OCI-LY1 (cell line): ENCODE data around the gene KCNK4.

Experiments used
- H2AFZ ChIP-seq: fragments of 200-600 bp; sonication (generic), shearing (Covaris generic); 2 replicates; pipeline ENCODE4 v1.6.0; 2014; ENCODE audit warnings: antibody characterized with exemption, mild to moderate bottlenecking, low read length
- H3F3A ChIP-seq: fragments of 200-600 bp; sonication (generic), shearing (Covaris generic); 2 replicates; pipeline ENCODE4 v1.6.0; 2014; ENCODE audit warnings: mild to moderate bottlenecking, antibody characterized with exemption, low read length, moderate library complexity; ENCODE audit not compliant: insufficient read depth
- H3K27ac ChIP-seq: fragments of 200-600 bp; sonication (generic); 2 replicates; pipeline ENCODE4 v1.5.1; 2014; ENCODE audit warnings: low read length, mixed run types, mild to moderate bottlenecking, low read depth; ENCODE audit not compliant: poor library complexity, severe bottlenecking
- H3K27me3 ChIP-seq: fragments of 200-600 bp; sonication (generic); 2 replicates; pipeline ENCODE4 v1.6.0; 2014; ENCODE audit warnings: antibody characterized with exemption, mild to moderate bottlenecking, low read length, moderate library complexity; ENCODE audit not compliant: insufficient read depth
- H3K36me3 ChIP-seq: fragments of 200-600 bp; sonication (generic); 2 replicates; pipeline ENCODE4 v1.6.1; 2014; ENCODE audit warnings: mild to moderate bottlenecking, antibody characterized with exemption, low read length, moderate library complexity, mixed read lengths; ENCODE audit not compliant: insufficient read depth
- H3K4me1 ChIP-seq: fragments of 200-600 bp; sonication (generic); 2 replicates; pipeline ENCODE4 v1.5.1; 2014; ENCODE audit warnings: mild to moderate bottlenecking, low read length, moderate library complexity; ENCODE audit not compliant: insufficient read depth, severe bottlenecking
- H3K4me2 ChIP-seq: fragments of 200-600 bp; sonication (generic), shearing (Covaris generic); 2 replicates; pipeline ENCODE4 v1.6.1; 2014; ENCODE audit warnings: low read length
- H3K4me3 ChIP-seq: fragments of 200-600 bp; sonication (generic); 2 replicates; pipeline ENCODE4 v1.5.1; 2014; ENCODE audit warnings: low read length, low read depth, mild to moderate bottlenecking, mixed read lengths; ENCODE audit not compliant: poor library complexity, severe bottlenecking
- H3K79me2 ChIP-seq: fragments of 200-600 bp; shearing (Covaris generic); 2 replicates; pipeline ENCODE4 v1.6.1; 2016; ENCODE audit warnings: mixed run types, low read length, mixed read lengths; ENCODE audit not compliant: insufficient read depth
- H3K9ac ChIP-seq: fragments of 200-600 bp; sonication (generic), shearing (Covaris generic); 2 replicates; pipeline ENCODE4 v1.6.1; 2014; ENCODE audit warnings: mild to moderate bottlenecking, low read length, mixed read lengths
- H3K9me2 ChIP-seq: fragments of 200-600 bp; sonication (generic), shearing (Covaris generic); 2 replicates; pipeline ENCODE4 v1.6.1; 2014; ENCODE audit warnings: low read depth, mild to moderate bottlenecking, low read length, mixed read lengths
- H3K9me3 ChIP-seq: fragments of 200-600 bp; shearing (Covaris generic); 2 replicates; pipeline ENCODE4 v1.6.1; 2014; ENCODE audit warnings: low read length, mixed read lengths
- H4K20me1 ChIP-seq: fragments of 200-600 bp; sonication (generic), shearing (Covaris generic); 2 replicates; pipeline ENCODE4 v1.6.0; 2016; ENCODE audit warnings: mild to moderate bottlenecking, low read length; ENCODE audit not compliant: insufficient read depth
- EZH2 ChIP-seq: fragments of 200-600 bp; sonication (generic), shearing (Covaris generic); IDR thresholded peaks from 2 replicates; pipeline ENCODE4 v1.8.0; 2017; ENCODE audit warnings: borderline replicate concordance, mixed run types, mild to moderate bottlenecking, antibody characterized with exemption, low read length, moderate library complexity, mixed read lengths
- TF ChIP-seq, protein P1 (sequence below): fragments of 200-600 bp; sonication (generic), shearing (Covaris generic); IDR thresholded peaks from 2 replicates; pipeline ENCODE4 v1.5.1; 2017; ENCODE audit warnings: mild to moderate bottlenecking, antibody characterized with exemption, low read length, moderate library complexity, mixed read lengths

KCNK4 gene

GRCh38 chr11:64291262-64291751 lies at the start of gene KCNK4:
Gene KCNK4 (plus strand): TSS chr11:64291302. CDS start chr11:64293019, 1,717 bp downstream.
- Histone ChIP-seq H4K20me1 (no peaks in the 10 kb centered on the region), H2AFZ (no peak within 1 kb of the TSS), H3K79me2 (no peaks in the 10 kb centered on the region), H3K9ac (no peak within 1 kb of the TSS), H3K4me3 (no peak within 1 kb of the TSS), H3F3A (no peaks in the 10 kb centered on the region), H3K9me3 (no peaks in the 10 kb centered on the region), H3K4me2 (no peak within 1 kb of the TSS), H3K9me2 (no peaks in the 10 kb centered on the region), H3K27me3 (peaks cover 8% of the 10 kb centered on the region; the same call in 1 of the 2 replicates), H3K36me3 (no peaks in the 10 kb centered on the region), H3K27ac (no peak within 1 kb of the TSS), H3K4me1 (peaks cover 1% of the 10 kb centered on the region)
- TF ChIP-seq, protein P1, sequence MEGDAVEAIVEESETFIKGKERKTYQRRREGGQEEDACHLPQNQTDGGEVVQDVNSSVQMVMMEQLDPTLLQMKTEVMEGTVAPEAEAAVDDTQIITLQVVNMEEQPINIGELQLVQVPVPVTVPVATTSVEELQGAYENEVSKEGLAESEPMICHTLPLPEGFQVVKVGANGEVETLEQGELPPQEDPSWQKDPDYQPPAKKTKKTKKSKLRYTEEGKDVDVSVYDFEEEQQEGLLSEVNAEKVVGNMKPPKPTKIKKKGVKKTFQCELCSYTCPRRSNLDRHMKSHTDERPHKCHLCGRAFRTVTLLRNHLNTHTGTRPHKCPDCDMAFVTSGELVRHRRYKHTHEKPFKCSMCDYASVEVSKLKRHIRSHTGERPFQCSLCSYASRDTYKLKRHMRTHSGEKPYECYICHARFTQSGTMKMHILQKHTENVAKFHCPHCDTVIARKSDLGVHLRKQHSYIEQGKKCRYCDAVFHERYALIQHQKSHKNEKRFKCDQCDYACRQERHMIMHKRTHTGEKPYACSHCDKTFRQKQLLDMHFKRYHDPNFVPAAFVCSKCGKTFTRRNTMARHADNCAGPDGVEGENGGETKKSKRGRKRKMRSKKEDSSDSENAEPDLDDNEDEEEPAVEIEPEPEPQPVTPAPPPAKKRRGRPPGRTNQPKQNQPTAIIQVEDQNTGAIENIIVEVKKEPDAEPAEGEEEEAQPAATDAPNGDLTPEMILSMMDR = no peak
- no peak for TF ChIP-seq EZH2

DNA sequence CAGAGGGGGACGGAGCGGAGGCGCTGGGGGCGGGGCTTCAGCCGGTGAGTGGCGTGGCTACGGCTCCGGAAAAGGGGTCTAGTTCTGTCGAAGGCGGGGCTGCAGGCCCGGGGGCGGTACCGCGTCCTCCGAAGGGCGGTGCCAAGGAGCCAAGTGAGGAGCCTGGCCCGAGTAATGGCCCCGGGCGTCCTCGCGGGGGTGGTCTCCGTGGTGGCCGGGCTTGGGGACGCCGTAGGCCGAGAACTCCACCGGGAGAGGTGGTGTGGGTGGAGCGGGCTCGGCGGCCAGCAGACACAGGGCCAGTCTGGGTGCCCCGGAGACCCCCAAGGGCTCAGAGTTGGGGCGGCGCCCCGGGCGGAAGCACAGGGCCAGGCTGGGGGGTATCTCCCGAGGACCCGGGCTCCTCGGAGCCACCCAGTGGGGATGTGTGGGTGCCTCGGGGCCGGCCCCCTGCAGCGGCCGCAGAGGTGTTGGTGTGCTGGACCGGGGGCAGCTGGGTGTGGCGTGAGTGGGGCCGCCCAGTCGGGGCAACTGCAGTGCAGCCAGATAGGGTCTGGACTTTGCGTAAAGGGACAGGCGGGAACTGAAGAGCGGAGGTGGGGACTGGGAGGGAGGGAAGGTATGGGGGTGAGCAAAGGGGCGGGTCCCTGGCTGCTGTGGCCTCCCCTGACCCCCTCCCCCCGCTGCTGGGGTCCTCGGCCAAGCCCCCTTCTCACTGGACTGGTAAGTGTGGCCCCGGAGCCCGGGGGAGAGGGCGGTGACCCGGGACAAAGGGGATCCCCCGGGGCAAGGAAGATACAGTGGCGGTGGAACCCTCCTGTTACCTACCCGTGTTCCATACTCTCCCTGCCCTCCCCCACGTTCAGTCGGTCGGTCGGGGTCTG lies 49.4 kb upstream of the KCNK4 start:
- H3K9ac ChIP-seq = peak overlapping the region; percentile 89
- H3K9me3 ChIP-seq = no peaks in the 10 kb centered on the region
- peak overlapping the region; percentile 77 for H3K4me3 ChIP-seq
- H3K4me1 ChIP-seq = peaks cover 70% of the 10 kb centered on the region
- peaks cover 18% of the 10 kb centered on the region; the same call in 1 of the 2 replicates for H3F3A ChIP-seq
- H2AFZ ChIP-seq = no peak overlapping the region
- H3K27ac ChIP-seq = peak overlapping the region; percentile 73
- H3K4me2 ChIP-seq = peak overlapping the region; percentile 91
- H4K20me1 ChIP-seq = no peaks in the 10 kb centered on the region
- no peaks in the 10 kb centered on the region for H3K9me2 ChIP-seq
- peaks cover 31% of the 10 kb centered on the region; the same call in 1 of the 2 replicates for H3K36me3 ChIP-seq
- H3K79me2 ChIP-seq = no peaks in the 10 kb centered on the region; the same call in 1 of the 2 replicates
- TF ChIP-seq, protein P1 = no peak
- TF ChIP-seq EZH2 = no peak
- H3K27me3 ChIP-seq = no peaks in the 10 kb centered on the region

DNA sequence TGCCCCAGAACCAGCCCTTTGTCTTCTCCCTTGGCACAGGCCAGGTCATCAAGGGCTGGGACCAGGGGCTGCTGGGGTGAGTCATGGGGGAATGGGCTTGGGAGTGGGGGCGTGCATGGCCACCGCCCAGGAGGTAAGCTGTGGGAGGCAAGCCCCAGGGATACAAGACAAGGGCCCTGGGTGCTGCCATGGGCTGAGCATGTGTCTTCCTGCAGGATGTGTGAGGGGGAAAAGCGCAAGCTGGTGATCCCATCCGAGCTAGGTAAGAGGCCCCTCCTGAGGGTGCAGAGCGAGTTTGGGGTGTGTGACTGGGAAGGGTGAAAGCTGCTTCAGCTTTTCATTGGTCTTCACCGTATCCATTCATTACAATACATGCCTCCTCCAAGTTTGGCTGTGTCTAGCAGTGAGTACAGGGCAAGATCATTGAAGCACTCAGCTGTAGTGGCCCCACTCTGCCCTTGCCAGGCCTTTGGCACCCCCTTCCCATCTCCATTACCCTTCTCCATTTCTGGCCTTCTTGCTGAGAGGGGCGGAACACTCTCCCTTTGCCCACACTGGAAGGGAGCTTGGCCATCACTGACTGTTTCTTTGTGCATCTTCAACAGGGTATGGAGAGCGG lies 47.8 kb upstream of the KCNK4 start:
- H3F3A ChIP-seq = peaks cover 12% of the 10 kb centered on the region; the same call in 1 of the 2 replicates
- H3K4me3 ChIP-seq = no peak overlapping the region

More for the DNA sequence above, 47.8 kb upstream of the KCNK4 start:
- Histone ChIP-seq H3K9me2 (no peaks in the 10 kb centered on the region), H3K79me2 (no peaks in the 10 kb centered on the region; the same call in 1 of the 2 replicates), H3K4me1 (peaks cover 70% of the 10 kb centered on the region), H3K9ac (no peak overlapping the region; the same call in 1 of the 2 replicates), H2AFZ (no peak overlapping the region), H3K36me3 (peaks cover 30% of the 10 kb centered on the region; the same call in 1 of the 2 replicates), H4K20me1 (no peaks in the 10 kb centered on the region), H3K9me3 (no peaks in the 10 kb centered on the region), H3K4me2 (no peak overlapping the region), H3K27ac (peak overlapping the region; percentile 73), H3K27me3 (no peaks in the 10 kb centered on the region)
- no peak for TF ChIP-seq EZH2
- TF ChIP-seq, protein P1 = no peak
